Measurements from ENCODE around the gene ABCG1.

ABCG1 gene

GRCh38 chr21:42260121-42260520 is 41.2 kb downstream of the ABCG1 start:
- no peak overlapping the region for H3K9ac ChIP-seq
- no peak overlapping the region for H3K4me2 ChIP-seq
- no peak overlapping the region for H3K4me3 ChIP-seq (IDR thresholded peaks at IDR 0.05; ENCODE audit: insufficient read depth, low read depth, low read length)
- H2AFZ ChIP-seq (ENCODE audit: low read depth): no peak overlapping the region
- no peaks in the 10 kb centered on the region for H3K27me3 ChIP-seq (ENCODE audit: insufficient read depth, low read depth)
- no peaks in the 10 kb centered on the region for H4K20me1 ChIP-seq (ENCODE audit: insufficient read depth)
- no peaks in the 10 kb centered on the region for H3K4me1 ChIP-seq (ENCODE audit: low read depth, poor library complexity, severe bottlenecking)
- no peaks in the 10 kb centered on the region for H3K79me2 ChIP-seq (ENCODE audit: insufficient read depth, low read depth)
- no peak overlapping the region for H3K27ac ChIP-seq
- H3K36me3 ChIP-seq (ENCODE audit: insufficient read depth): no peaks in the 10 kb centered on the region
- TF ChIP-seq, protein P1, sequence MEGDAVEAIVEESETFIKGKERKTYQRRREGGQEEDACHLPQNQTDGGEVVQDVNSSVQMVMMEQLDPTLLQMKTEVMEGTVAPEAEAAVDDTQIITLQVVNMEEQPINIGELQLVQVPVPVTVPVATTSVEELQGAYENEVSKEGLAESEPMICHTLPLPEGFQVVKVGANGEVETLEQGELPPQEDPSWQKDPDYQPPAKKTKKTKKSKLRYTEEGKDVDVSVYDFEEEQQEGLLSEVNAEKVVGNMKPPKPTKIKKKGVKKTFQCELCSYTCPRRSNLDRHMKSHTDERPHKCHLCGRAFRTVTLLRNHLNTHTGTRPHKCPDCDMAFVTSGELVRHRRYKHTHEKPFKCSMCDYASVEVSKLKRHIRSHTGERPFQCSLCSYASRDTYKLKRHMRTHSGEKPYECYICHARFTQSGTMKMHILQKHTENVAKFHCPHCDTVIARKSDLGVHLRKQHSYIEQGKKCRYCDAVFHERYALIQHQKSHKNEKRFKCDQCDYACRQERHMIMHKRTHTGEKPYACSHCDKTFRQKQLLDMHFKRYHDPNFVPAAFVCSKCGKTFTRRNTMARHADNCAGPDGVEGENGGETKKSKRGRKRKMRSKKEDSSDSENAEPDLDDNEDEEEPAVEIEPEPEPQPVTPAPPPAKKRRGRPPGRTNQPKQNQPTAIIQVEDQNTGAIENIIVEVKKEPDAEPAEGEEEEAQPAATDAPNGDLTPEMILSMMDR (conservative IDR thresholded peaks at IDR 0.05; ENCODE audit: low read depth, low read length): no peak

- Histone ChIP-seq H3K27me3 (ENCODE audit: insufficient read depth, low read depth) (no peaks in the 10 kb centered on the region), H3K4me3 (IDR thresholded peaks at IDR 0.05; ENCODE audit: insufficient read depth, low read depth, low read length) (no peak overlapping the region), H3K27ac (no peak overlapping the region), H3K79me2 (ENCODE audit: insufficient read depth, low read depth) (no peaks in the 10 kb centered on the region), H2AFZ (ENCODE audit: low read depth) (no peak overlapping the region), H3K4me2 (no peak overlapping the region), H3K9ac (no peak overlapping the region), H4K20me1 (ENCODE audit: insufficient read depth) (no peaks in the 10 kb centered on the region), H3K36me3 (ENCODE audit: insufficient read depth) (no peaks in the 10 kb centered on the region), H3K4me1 (ENCODE audit: low read depth, poor library complexity, severe bottlenecking) (no peaks in the 10 kb centered on the region)
- TF ChIP-seq, protein P1 (conservative IDR thresholded peaks at IDR 0.05; ENCODE audit: low read depth, low read length): no peak
These were observed 42.9 kb downstream of the ABCG1 start for GRCh38 chr21:42261829-42262200.

DNA sequence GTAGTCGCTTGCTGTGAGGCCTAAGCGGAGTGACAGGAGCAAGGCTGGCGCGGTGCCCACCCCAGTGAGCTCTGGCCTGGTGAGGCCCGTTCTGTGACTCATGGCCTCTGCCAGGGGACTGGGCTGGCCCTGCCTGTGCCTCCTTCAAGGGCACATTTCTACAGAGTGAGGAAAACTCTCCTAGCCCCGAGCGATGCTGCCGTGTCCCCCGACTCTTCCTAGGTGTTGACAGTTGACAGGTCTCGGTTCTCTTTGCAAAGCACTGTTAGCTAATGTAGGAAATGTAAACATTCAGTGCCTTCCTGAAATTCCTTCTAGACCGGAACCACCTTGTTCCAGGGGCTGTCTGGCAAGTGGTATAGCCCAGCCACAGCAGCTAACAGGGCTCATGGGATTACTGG is 43.9 kb downstream of the ABCG1 start:
- Histone ChIP-seq H3K9ac (no peak overlapping the region), H3K27ac (no peak overlapping the region), H3K4me1 (ENCODE audit: low read depth, poor library complexity, severe bottlenecking) (no peaks in the 10 kb centered on the region), H2AFZ (ENCODE audit: low read depth) (no peak overlapping the region), H3K4me2 (no peak overlapping the region), H3K4me3 (IDR thresholded peaks at IDR 0.05; ENCODE audit: insufficient read depth, low read depth, low read length) (no peak overlapping the region), H3K79me2 (ENCODE audit: insufficient read depth, low read depth) (no peaks in the 10 kb centered on the region), H3K36me3 (ENCODE audit: insufficient read depth) (no peaks in the 10 kb centered on the region), H4K20me1 (ENCODE audit: insufficient read depth) (no peaks in the 10 kb centered on the region), H3K27me3 (ENCODE audit: insufficient read depth, low read depth) (no peaks in the 10 kb centered on the region)
- TF ChIP-seq, protein P1 (conservative IDR thresholded peaks at IDR 0.05; ENCODE audit: low read depth, low read length): no peak

DNA sequence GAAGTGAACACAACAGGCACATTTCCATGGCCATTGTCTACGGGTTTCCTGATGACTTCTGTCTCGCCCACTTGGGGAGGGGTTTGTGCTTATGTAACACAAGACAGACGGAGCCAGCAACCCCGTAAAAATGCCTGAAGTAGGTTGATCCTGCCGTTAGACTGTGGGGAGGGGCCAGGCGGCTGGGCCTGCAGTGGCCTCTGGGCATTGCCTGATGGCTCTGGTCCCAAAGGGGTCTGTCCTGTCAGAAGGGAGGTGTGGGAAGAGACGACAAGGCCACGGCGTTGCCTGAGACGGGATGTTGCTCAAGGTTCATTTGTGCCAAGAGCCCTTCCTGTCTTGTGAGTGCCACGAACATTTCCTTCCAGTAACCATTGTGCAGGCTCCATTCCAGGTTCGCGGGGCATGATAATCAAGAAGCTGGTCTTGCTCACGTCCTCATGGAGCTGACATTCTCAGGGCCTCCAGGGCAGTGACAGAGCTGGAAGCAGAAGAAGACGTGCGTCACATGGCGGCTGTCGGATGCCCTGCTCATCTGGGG is 44.7 kb downstream of the ABCG1 start:
- Histone ChIP-seq H4K20me1 (ENCODE audit: insufficient read depth) (no peaks in the 10 kb centered on the region), H3K27ac (no peak overlapping the region), H3K79me2 (ENCODE audit: insufficient read depth, low read depth) (no peaks in the 10 kb centered on the region), H3K4me2 (no peak overlapping the region), H3K9ac (no peak overlapping the region), H3K4me1 (ENCODE audit: low read depth, poor library complexity, severe bottlenecking) (no peaks in the 10 kb centered on the region), H2AFZ (ENCODE audit: low read depth) (no peak overlapping the region), H3K4me3 (IDR thresholded peaks at IDR 0.05; ENCODE audit: insufficient read depth, low read depth, low read length) (no peak overlapping the region), H3K27me3 (ENCODE audit: insufficient read depth, low read depth) (no peaks in the 10 kb centered on the region), H3K36me3 (ENCODE audit: insufficient read depth) (no peaks in the 10 kb centered on the region)
- TF ChIP-seq, protein P1 (conservative IDR thresholded peaks at IDR 0.05; ENCODE audit: low read depth, low read length): no peak

Data from KMS-11 (cell line).